A549 (cell line): Measurements from ENCODE around the gene CCDC30. TPM values are rescaled to one million over a fixed set of nuclear protein-coding genes. Genes with fewer than 3 reads are reported as not detected.

Experiments used
- ATAC-seq, 2 experiments: fragments of 200-7000 bp in 1 of 2; fragments of >200 bp in 1 of 2; cut with Nextera tagmentation in 1 of 2; cut with Tn5 transposase in 1 of 2; 3 replicates each; pipeline versions ENCODE4 v1.8.0 to v1.9.1; 2018 to 2020; ENCODE audit warnings: mild to moderate bottlenecking in 1 of 2, moderate library complexity in 1 of 2
- CTCF ChIA-PET: fragments of 300-600 bp; sonication (Branson Sonifier 250); formaldehyde crosslinking; extraction: SDS; loops from one replicate; lab custom pipeline; 2021; ENCODE audit warnings: antibody characterized with exemption, inconsistent platforms; lab: Yijun Ruan, JAX
- POLR2A ChIA-PET: fragments of 350-600 bp; formaldehyde crosslinking; extraction: SDS; loops from one replicate; lab custom pipeline; 2021; ENCODE audit warnings: antibody characterized with exemption, inconsistent platforms; lab: Yijun Ruan, JAX
- DNase-seq, 2 experiments: peaks; one replicate each; pipeline versions ENCODE4 v3.0.0 to v3.0.0-alpha.2; 2011 to 2016; ENCODE audit warnings: low read depth in 1 of 2, low spot score in 1 of 2
- FAIRE-seq: peaks from 2 replicates; lab custom pipeline; 2011; peaks lifted over from hg19 to GRCh38; lab: Jason Lieb, UNC
- H3K27ac ChIP-seq, 2 experiments: fragments of >200 bp; sonication (Bioruptor Twin); formaldehyde crosslinking; 3 replicates each; pipeline ENCODE4 v1.5.1; 2016 to 2017
- H3K4me1 ChIP-seq: fragments of >200 bp; sonication (Bioruptor Twin); formaldehyde crosslinking; 3 replicates; pipeline ENCODE4 v1.6.1; 2016
- H3K4me2 ChIP-seq: fragments of >200 bp; sonication (Bioruptor Twin); formaldehyde crosslinking; 3 replicates; pipeline ENCODE4 v1.6.1; 2016
- H3K4me3 ChIP-seq: fragments of >200 bp; sonication (Bioruptor Twin); formaldehyde crosslinking; 3 replicates; pipeline ENCODE4 v1.5.1; 2016
- H3K9me3 ChIP-seq: fragments of >200 bp; sonication (Bioruptor Twin); formaldehyde crosslinking; 3 replicates; pipeline ENCODE4 v1.6.1; 2016
- BHLHE40 ChIP-seq: IDR thresholded peaks from 2 replicates; pipeline ENCODE4 v1.6.1; 2012; ENCODE audit warnings: low read depth, low read length, inconsistent platforms
- CBX2 ChIP-seq: fragments of 200-600 bp; sonication (generic); IDR thresholded peaks from 2 replicates; pipeline ENCODE4 v1.6.1; 2016; ENCODE audit warnings: low read depth, mild to moderate bottlenecking, borderline replicate concordance
- CHD2 ChIP-seq: fragments of 150-350 bp; IDR thresholded peaks from 2 replicates; pipeline ENCODE4 v1.6.1; 2014; ENCODE audit warnings: low read length; ENCODE audit not compliant: partially characterized antibody
- EHMT2 ChIP-seq: fragments of 200-600 bp; sonication (generic); IDR thresholded peaks from 2 replicates; pipeline ENCODE4 v1.6.1; 2016; ENCODE audit warnings: antibody characterized with exemption, low read depth, mild to moderate bottlenecking, moderate library complexity
- FOSB ChIP-seq: fragments of 250-450 bp; sonication (Bioruptor Pico); IDR thresholded peaks from 2 replicates; pipeline ENCODE4 v1.5.0; 2020; ENCODE audit warnings: mild to moderate bottlenecking, moderate library complexity
- GATA3 ChIP-seq: IDR thresholded peaks from 2 replicates; pipeline ENCODE4 v1.6.1; 2012; ENCODE audit warnings: borderline replicate concordance
- HDAC2 ChIP-seq: fragments of 200-600 bp; sonication (generic); IDR thresholded peaks from 2 replicates; pipeline ENCODE4 v1.6.1; 2016
- HEYL ChIP-seq: fragments of 250-450 bp; sonication (Bioruptor Pico); IDR thresholded peaks from 2 replicates; pipeline ENCODE4 v1.8.0; 2021; ENCODE audit warnings: mild to moderate bottlenecking, moderate library complexity
- HOXA7 ChIP-seq: fragments of 250-450 bp; sonication (Bioruptor Pico); IDR thresholded peaks from 2 replicates; pipeline ENCODE4 v1.5.0; 2020; ENCODE audit warnings: mild to moderate bottlenecking, moderate library complexity
- HOXB5 ChIP-seq: fragments of 250-450 bp; sonication (Bioruptor Pico); IDR thresholded peaks from 2 replicates; pipeline ENCODE4 v1.5.0; 2020; ENCODE audit warnings: mild to moderate bottlenecking, moderate library complexity
- JUN ChIP-seq, 2 experiments: fragments of >200 bp; sonication (Bioruptor Twin); formaldehyde crosslinking; IDR thresholded peaks; 2 replicates in 1 of 2; 3 replicates in 1 of 2; pipeline ENCODE4 v1.6.1; 2016 to 2017
- KDM1A ChIP-seq: fragments of 200-600 bp; sonication (generic); IDR thresholded peaks from 2 replicates; pipeline ENCODE4 v1.6.1; 2016; ENCODE audit warnings: low read depth, mild to moderate bottlenecking
- KDM5A ChIP-seq: fragments of 200-600 bp; sonication (generic); IDR thresholded peaks from 2 replicates; pipeline ENCODE4 v1.6.1; 2016; ENCODE audit warnings: antibody characterized with exemption, mild to moderate bottlenecking
- MAFK ChIP-seq: fragments of 450-650 bp; IDR thresholded peaks from 2 replicates; pipeline ENCODE4 v1.6.1; 2014; ENCODE audit not compliant: partially characterized antibody
- MYC ChIP-seq: IDR thresholded peaks from 2 replicates; pipeline ENCODE4 v1.6.1; 2012; ENCODE audit warnings: mild to moderate bottlenecking, inconsistent platforms, low read length, improper control_type of control experiment, borderline replicate concordance
- NFE2L2 ChIP-seq: fragments of 150-350 bp; conservative IDR thresholded peaks from 2 replicates; pipeline ENCODE4 v1.6.1; 2014; ENCODE audit warnings: low read length
- POLR2AphosphoS2 ChIP-seq: conservative IDR thresholded peaks from 2 replicates; pipeline ENCODE4 v1.6.1; 2012; ENCODE audit warnings: low read length, improper control_type of control experiment, inconsistent platforms
- RAD21 ChIP-seq, 2 experiments: fragments of >200 bp in 1 of 2; sonication (Bioruptor Twin) in 1 of 2; formaldehyde crosslinking in 1 of 2; IDR thresholded peaks in 1 of 2; conservative IDR thresholded peaks in 1 of 2; 2 replicates in 1 of 2; 3 replicates in 1 of 2; pipeline ENCODE4 v1.6.1; 2012 to 2018; ENCODE audit warnings: inconsistent platforms in 1 of 2
- RARB ChIP-seq: fragments of 250-450 bp; sonication (Bioruptor Pico); IDR thresholded peaks from 2 replicates; pipeline ENCODE4 v1.8.0; 2021; ENCODE audit warnings: mild to moderate bottlenecking, moderate library complexity
- RCOR1 ChIP-seq: fragments of 150-350 bp; IDR thresholded peaks from 2 replicates; pipeline ENCODE4 v1.6.1; 2014; ENCODE audit warnings: antibody characterized with exemption, low read length, low read depth
- RFX5 ChIP-seq: fragments of 450-650 bp; IDR thresholded peaks from 2 replicates; pipeline ENCODE4 v1.7.1; 2014; ENCODE audit warnings: antibody characterized with exemption, mild to moderate bottlenecking, moderate library complexity
- SMC3 ChIP-seq: fragments of >200 bp; sonication (Bioruptor Twin); formaldehyde crosslinking; IDR thresholded peaks from 3 replicates; pipeline ENCODE4 v1.6.1; 2018; ENCODE audit warnings: inconsistent platforms
- TFCP2L1 ChIP-seq: fragments of 250-450 bp; sonication (Bioruptor Pico); IDR thresholded peaks from 2 replicates; pipeline ENCODE4 v1.5.0; 2021; ENCODE audit warnings: mild to moderate bottlenecking
- ZC3H11A ChIP-seq: fragments of 450-650 bp; IDR thresholded peaks from 2 replicates; pipeline ENCODE4 v1.6.1; 2014; ENCODE audit warnings: antibody characterized with exemption, mild to moderate bottlenecking
- ZFP36 ChIP-seq: fragments of 450-650 bp; IDR thresholded peaks from 2 replicates; pipeline ENCODE4 v1.6.1; 2014; ENCODE audit warnings: borderline replicate concordance; ENCODE audit not compliant: partially characterized antibody
- ZNF302 ChIP-seq: fragments of 250-450 bp; sonication (Bioruptor Pico); IDR thresholded peaks from 2 replicates; pipeline ENCODE4 v1.9.0; 2021; ENCODE audit warnings: inconsistent platforms, mild to moderate bottlenecking, moderate library complexity
- ZSCAN20 ChIP-seq: fragments of 250-450 bp; sonication (Bioruptor Pico); IDR thresholded peaks from 2 replicates; pipeline ENCODE4 v1.8.0; 2022; ENCODE audit warnings: mild to moderate bottlenecking, moderate library complexity
- WGBS: methylation state at CpG from one replicate; pipeline ENCODE4 v1.1.6; 2017; ENCODE audit errors: missing lambda C conversion rate; 5-methylcytosine and 5-hydroxymethylcytosine counted together
- polyA plus RNA-seq, 4 experiments: library from polyadenylated mRNA; depleted of rRNA in 3 of 4; stranded (reverse); fragments of >200 nt; fragmentation: RNase III in 1 of 4; extraction: RNeasy Plus Mini Kit Qiagen cat#74134 plus additional on column Dnase treatment in 1 of 4; gene quantifications; 2 replicates in 3 of 4; 3 replicates in 1 of 4; pipeline ENCODE4 v1.2.3, GENCODE V29; 2011 to 2017
- TF ChIP-seq, protein P1 (sequence below): fragments of 150-350 bp; IDR thresholded peaks from 2 replicates; pipeline ENCODE4 v1.6.1; 2014; ENCODE audit warnings: low read depth, mild to moderate bottlenecking, low read length
- TF ChIP-seq, protein P2 (sequence below): fragments of 250-450 bp; sonication (Bioruptor Pico); IDR thresholded peaks from 2 replicates; pipeline ENCODE4 v1.5.0; 2020; ENCODE audit warnings: low read depth, mild to moderate bottlenecking, moderate library complexity
- TF ChIP-seq, protein P3 (sequence below): fragments of >200 bp; sonication (Bioruptor Twin); formaldehyde crosslinking; IDR thresholded peaks from 2 replicates; pipeline ENCODE4 v1.6.1; 2016

The CCDC30 gene
- polyA plus RNA-seq, 2 of the 4 experiments (the other 2 are of a cell fraction), result 0.75 to 1.6 TPM

DNA sequence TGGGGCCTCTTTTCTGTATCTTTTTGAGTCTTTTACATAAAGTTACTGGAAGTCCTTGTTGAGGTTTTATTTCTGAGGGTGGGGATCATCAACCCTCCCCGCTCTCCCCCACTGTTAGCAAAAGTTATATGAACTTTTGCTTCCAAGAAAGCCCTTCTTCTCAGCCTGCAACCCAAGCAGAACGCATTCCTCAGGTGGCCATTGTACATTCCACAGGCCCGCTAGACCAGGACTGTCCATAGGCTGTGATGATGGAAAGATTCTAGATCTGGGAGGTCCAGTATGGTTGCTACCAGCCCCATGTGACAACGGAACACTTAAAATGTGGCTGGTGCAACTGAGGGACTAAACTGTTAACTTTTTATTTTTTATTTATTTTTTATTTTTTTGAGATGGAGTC, 207.3 kb downstream of the CCDC30 start:
- Histone ChIP-seq H3K9me3 (no peaks in the 10 kb centered on the region), H3K4me2 (no peak overlapping the region), H3K27ac (no peak overlapping the region), H3K4me3 (no peak overlapping the region), H3K4me1 (no peaks in the 10 kb centered on the region)
- DNase-seq, result no peak
- ChIA-PET POLR2A (no interaction called here), CTCF (no interaction called here)
- ATAC-seq, result no peak
- FAIRE-seq, result no peak
- WGBS, result 93% methylated on average over 4 of the region's 4 CpGs
- TF ChIP-seq SMC3, result no peak
- no peak for TF ChIP-seq CHD2
- TF ChIP-seq POLR2AphosphoS2, result no peak
- no peak for TF ChIP-seq KDM5A
- no peak for TF ChIP-seq RFX5
- TF ChIP-seq RAD21 (conservative IDR thresholded peaks at IDR 0.05 in 1 of 2, IDR thresholded peaks at IDR 0.05 in 1 of 2), result no peak
- TF ChIP-seq NFE2L2, result no peak
- no peak for TF ChIP-seq RCOR1
- TF ChIP-seq, protein P1, sequence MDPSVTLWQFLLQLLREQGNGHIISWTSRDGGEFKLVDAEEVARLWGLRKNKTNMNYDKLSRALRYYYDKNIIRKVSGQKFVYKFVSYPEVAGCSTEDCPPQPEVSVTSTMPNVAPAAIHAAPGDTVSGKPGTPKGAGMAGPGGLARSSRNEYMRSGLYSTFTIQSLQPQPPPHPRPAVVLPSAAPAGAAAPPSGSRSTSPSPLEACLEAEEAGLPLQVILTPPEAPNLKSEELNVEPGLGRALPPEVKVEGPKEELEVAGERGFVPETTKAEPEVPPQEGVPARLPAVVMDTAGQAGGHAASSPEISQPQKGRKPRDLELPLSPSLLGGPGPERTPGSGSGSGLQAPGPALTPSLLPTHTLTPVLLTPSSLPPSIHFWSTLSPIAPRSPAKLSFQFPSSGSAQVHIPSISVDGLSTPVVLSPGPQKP, result no peak
- TF ChIP-seq GATA3, result no peak
- no peak for TF ChIP-seq FOSB (CRISPR knock-in tag)
- TF ChIP-seq HDAC2, result no peak
- TF ChIP-seq TFCP2L1, result no peak
- no peak for TF ChIP-seq HOXB5 (CRISPR knock-in tag)
- no peak for TF ChIP-seq KDM1A

DNA sequence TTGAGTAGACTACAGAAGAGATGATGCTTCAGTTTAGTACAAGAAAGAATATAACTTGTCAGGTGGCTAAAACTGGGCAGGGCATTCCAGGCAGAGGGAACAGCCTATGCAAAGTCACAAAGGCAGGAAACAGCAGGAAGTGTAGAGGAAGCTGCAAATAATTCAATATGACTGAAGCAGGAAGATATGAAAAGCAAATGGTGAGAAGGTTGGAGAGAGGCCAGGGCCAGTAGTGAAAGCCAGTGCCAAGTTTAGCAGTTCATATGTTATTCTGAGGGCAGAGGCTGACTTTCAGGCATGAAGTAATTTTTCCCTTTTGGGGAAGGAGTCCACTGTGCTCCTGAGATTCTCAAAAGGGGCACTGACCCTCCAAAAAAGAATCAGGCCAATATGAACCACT, 211.1 kb downstream of the CCDC30 start:
- H3K4me1 ChIP-seq, result no peaks in the 10 kb centered on the region
- CTCF ChIA-PET, result no interaction called here

DNA sequence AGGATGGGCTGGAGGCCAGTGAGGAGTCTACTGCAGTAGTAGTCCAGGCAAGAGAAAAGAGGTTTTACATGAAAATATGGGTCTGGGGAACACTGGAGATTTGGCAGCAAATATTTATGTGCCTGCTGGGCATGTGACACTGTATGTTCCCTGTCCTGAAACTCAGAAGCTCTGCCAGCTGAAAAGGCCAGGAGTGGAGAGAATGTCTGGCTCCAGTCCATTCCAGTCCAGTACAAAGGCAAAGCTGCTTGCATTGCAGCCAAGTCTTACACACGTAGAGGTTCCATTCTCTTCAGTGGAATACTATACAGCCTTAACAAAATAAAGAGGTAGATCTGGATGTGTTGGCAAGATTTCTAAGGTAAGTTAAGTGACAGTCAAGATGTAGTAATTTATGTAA, 211.6 kb downstream of the CCDC30 start:
- no peak for DNase-seq
- 94% methylated on average over 1 of the region's 1 CpG for WGBS
- no peak overlapping the region for H3K4me3 ChIP-seq
- TF ChIP-seq HEYL (CRISPR knock-in tag) (no peak), NFE2L2 (no peak), JUN (IDR thresholded peaks at IDR 0.05) (no peak), RFX5 (no peak), HOXA7 (CRISPR knock-in tag) (no peak), KDM1A (no peak), FOSB (CRISPR knock-in tag) (no peak), ZFP36 (no peak), CBX2 (no peak), EHMT2 (no peak), CHD2 (no peak), HOXB5 (CRISPR knock-in tag) (no peak), ZC3H11A (no peak), RAD21 (conservative IDR thresholded peaks at IDR 0.05 in 1 of 2, IDR thresholded peaks at IDR 0.05 in 1 of 2) (no peak)
- TF ChIP-seq, protein P2, sequence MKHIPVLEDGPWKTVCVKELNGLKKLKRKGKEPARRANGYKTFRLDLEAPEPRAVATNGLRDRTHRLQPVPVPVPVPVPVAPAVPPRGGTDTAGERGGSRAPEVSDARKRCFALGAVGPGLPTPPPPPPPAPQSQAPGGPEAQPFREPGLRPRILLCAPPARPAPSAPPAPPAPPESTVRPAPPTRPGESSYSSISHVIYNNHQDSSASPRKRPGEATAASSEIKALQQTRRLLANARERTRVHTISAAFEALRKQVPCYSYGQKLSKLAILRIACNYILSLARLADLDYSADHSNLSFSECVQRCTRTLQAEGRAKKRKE (CRISPR knock-in tag), result no peak
- TF ChIP-seq, protein P3, sequence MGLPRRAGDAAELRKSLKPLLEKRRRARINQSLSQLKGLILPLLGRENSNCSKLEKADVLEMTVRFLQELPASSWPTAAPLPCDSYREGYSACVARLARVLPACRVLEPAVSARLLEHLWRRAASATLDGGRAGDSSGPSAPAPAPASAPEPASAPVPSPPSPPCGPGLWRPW, result no peak
- TF ChIP-seq, protein P1, result no peak
- TF ChIP-seq, all 56 proteins: peak for 0
- Histone ChIP-seq H3K4me2 (no peak overlapping the region), H3K4me1 (no peaks in the 10 kb centered on the region), H3K27ac (no peak overlapping the region), H3K9me3 (no peaks in the 10 kb centered on the region)
- POLR2A ChIA-PET, result no interaction called here
- no peak for ATAC-seq
- no peak for FAIRE-seq
- CTCF ChIA-PET, result interaction anchor here (1.4 kb wide), 1 partner anchor 22 kb away, joined by 3 read pairs; no protein-coding TSS in a partner anchor

More for the DNA sequence above, 211.1 kb downstream of the CCDC30 start:
- no peak overlapping the region for H3K4me2 ChIP-seq
- no peaks in the 10 kb centered on the region for H3K9me3 ChIP-seq
- POLR2A ChIA-PET, result no interaction called here
- no peak overlapping the region for H3K27ac ChIP-seq
- H3K4me3 ChIP-seq, result no peak overlapping the region
- no peak for ATAC-seq
- no peak for TF ChIP-seq RARB (CRISPR knock-in tag)
- TF ChIP-seq MAFK, result no peak
- TF ChIP-seq POLR2AphosphoS2, result no peak
- no peak for TF ChIP-seq BHLHE40
- no peak for TF ChIP-seq ZNF302 (CRISPR knock-in tag)
- no peak for TF ChIP-seq HEYL (CRISPR knock-in tag)
- no peak for TF ChIP-seq HOXB5 (CRISPR knock-in tag)
- no peak for TF ChIP-seq RFX5
- TF ChIP-seq MYC, result no peak
- no peak for TF ChIP-seq ZSCAN20 (CRISPR knock-in tag)
- no peak for TF ChIP-seq HDAC2
- TF ChIP-seq FOSB (CRISPR knock-in tag), result no peak
- TF ChIP-seq, protein P1, result no peak
- FAIRE-seq, result no peak
- DNase-seq, result no peak
